ENCODE results near the gene TUBA4A. TPM values are rescaled to one million over a fixed set of nuclear protein-coding genes. Genes with fewer than 3 reads are reported as not detected.

The TUBA4A gene
- polyA plus RNA-seq, 1 donor from 2014 or later = not detected

DNA sequence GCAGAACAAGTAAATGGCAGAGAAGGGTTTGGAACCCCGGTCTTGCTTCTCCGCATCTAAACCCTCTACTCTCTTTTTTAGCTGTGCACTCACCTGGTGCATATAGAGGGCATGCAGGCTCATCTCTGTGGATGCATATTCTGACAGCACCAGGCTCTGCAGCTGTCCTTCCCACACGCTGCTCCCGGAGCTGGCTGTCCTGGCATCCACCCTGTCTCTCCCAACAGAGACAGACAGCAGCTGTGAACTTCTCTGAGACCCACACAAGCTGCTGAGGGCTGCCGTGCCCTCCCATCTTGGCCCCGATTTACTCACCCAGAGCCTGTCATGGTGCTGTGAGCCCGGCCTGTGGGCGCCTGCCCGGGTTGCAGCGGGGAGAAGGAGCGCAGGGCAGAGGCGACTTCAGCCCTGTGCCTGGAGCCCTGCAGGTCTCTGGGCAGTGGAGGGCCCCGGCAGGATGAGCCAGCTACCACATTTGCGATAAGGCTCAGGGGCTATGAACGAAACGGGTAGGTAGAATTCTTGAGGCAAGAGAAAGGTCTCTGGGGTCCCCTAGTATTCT is 31.7 kb downstream of the TUBA4A start:
- TF ChIP-seq, protein P1, sequence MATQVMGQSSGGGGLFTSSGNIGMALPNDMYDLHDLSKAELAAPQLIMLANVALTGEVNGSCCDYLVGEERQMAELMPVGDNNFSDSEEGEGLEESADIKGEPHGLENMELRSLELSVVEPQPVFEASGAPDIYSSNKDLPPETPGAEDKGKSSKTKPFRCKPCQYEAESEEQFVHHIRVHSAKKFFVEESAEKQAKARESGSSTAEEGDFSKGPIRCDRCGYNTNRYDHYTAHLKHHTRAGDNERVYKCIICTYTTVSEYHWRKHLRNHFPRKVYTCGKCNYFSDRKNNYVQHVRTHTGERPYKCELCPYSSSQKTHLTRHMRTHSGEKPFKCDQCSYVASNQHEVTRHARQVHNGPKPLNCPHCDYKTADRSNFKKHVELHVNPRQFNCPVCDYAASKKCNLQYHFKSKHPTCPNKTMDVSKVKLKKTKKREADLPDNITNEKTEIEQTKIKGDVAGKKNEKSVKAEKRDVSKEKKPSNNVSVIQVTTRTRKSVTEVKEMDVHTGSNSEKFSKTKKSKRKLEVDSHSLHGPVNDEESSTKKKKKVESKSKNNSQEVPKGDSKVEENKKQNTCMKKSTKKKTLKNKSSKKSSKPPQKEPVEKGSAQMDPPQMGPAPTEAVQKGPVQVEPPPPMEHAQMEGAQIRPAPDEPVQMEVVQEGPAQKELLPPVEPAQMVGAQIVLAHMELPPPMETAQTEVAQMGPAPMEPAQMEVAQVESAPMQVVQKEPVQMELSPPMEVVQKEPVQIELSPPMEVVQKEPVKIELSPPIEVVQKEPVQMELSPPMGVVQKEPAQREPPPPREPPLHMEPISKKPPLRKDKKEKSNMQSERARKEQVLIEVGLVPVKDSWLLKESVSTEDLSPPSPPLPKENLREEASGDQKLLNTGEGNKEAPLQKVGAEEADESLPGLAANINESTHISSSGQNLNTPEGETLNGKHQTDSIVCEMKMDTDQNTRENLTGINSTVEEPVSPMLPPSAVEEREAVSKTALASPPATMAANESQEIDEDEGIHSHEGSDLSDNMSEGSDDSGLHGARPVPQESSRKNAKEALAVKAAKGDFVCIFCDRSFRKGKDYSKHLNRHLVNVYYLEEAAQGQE (IDR thresholded peaks at IDR 0.05; ENCODE audit: borderline replicate concordance) = no peak
- TF ChIP-seq RAD21 (conservative IDR thresholded peaks at IDR 0.05) = no peak
- TF ChIP-seq EZH2 (IDR thresholded peaks at IDR 0.05; ENCODE audit: borderline replicate concordance, insufficient read depth, low read length, poor library complexity, severe bottlenecking) = no peak
- TF ChIP-seq EP300 (conservative IDR thresholded peaks at IDR 0.05; ENCODE audit: poor library complexity, severe bottlenecking) = no peak
- TF ChIP-seq, protein P2, sequence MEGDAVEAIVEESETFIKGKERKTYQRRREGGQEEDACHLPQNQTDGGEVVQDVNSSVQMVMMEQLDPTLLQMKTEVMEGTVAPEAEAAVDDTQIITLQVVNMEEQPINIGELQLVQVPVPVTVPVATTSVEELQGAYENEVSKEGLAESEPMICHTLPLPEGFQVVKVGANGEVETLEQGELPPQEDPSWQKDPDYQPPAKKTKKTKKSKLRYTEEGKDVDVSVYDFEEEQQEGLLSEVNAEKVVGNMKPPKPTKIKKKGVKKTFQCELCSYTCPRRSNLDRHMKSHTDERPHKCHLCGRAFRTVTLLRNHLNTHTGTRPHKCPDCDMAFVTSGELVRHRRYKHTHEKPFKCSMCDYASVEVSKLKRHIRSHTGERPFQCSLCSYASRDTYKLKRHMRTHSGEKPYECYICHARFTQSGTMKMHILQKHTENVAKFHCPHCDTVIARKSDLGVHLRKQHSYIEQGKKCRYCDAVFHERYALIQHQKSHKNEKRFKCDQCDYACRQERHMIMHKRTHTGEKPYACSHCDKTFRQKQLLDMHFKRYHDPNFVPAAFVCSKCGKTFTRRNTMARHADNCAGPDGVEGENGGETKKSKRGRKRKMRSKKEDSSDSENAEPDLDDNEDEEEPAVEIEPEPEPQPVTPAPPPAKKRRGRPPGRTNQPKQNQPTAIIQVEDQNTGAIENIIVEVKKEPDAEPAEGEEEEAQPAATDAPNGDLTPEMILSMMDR (IDR thresholded peaks at IDR 0.05; ENCODE audit: poor library complexity, severe bottlenecking) = no peak
- no peak for TF ChIP-seq POLR2AphosphoS5 (IDR thresholded peaks at IDR 0.05)
- no peak for TF ChIP-seq MXI1 (conservative IDR thresholded peaks at IDR 0.05; ENCODE audit: poor library complexity, severe bottlenecking)
- TF ChIP-seq SMC3 (conservative IDR thresholded peaks at IDR 0.05; ENCODE audit: poor library complexity) = no peak
- TF ChIP-seq TAF1 (IDR thresholded peaks at IDR 0.05; ENCODE audit: low read depth) = no peak
- Histone ChIP-seq H3K9me3 (ENCODE audit: low read length) (no peaks in the 10 kb centered on the region), H3K36me3 (ENCODE audit: insufficient read depth, low read length) (no peaks in the 10 kb centered on the region)

GRCh38 chr2:219220652-219221402 is 32.9 kb downstream of the TUBA4A start:
- no peaks in the 10 kb centered on the region for H3K9me3 ChIP-seq (ENCODE audit: low read length)
- no peaks in the 10 kb centered on the region for H3K9me2 ChIP-seq (ENCODE audit: insufficient read depth, low read length)
- H3K4me2 ChIP-seq (ENCODE audit: low read length) = no peak overlapping the region
- no peak overlapping the region for H3K4me3 ChIP-seq (ENCODE audit: low read length)
- no peaks in the 10 kb centered on the region for H3F3A ChIP-seq (ENCODE audit: insufficient read depth, low read length, poor library complexity, severe bottlenecking)
- H4K20me1 ChIP-seq (ENCODE audit: insufficient read depth) = no peaks in the 10 kb centered on the region
- H3K36me3 ChIP-seq (ENCODE audit: insufficient read depth, low read length) = no peaks in the 10 kb centered on the region
- TF ChIP-seq, protein P1 (IDR thresholded peaks at IDR 0.05; ENCODE audit: borderline replicate concordance) = no peak
- no peak for TF ChIP-seq POLR2AphosphoS5 (IDR thresholded peaks at IDR 0.05)
- TF ChIP-seq SMC3 (conservative IDR thresholded peaks at IDR 0.05; ENCODE audit: poor library complexity) = no peak
- no peak for TF ChIP-seq MXI1 (conservative IDR thresholded peaks at IDR 0.05; ENCODE audit: poor library complexity, severe bottlenecking)
- no peak for TF ChIP-seq EZH2 (IDR thresholded peaks at IDR 0.05; ENCODE audit: borderline replicate concordance, insufficient read depth, low read length, poor library complexity, severe bottlenecking)
- TF ChIP-seq EP300 (conservative IDR thresholded peaks at IDR 0.05; ENCODE audit: poor library complexity, severe bottlenecking) = no peak
- TF ChIP-seq, protein P2 (IDR thresholded peaks at IDR 0.05; ENCODE audit: poor library complexity, severe bottlenecking) = no peak
- TF ChIP-seq RAD21 (conservative IDR thresholded peaks at IDR 0.05) = no peak
- no peak for TF ChIP-seq TAF1 (IDR thresholded peaks at IDR 0.05; ENCODE audit: low read depth)
- no peaks in the 10 kb centered on the region for H3K79me2 ChIP-seq (replicated peaks; ENCODE audit: insufficient read depth, low read length)
- H2AFZ ChIP-seq (ENCODE audit: low read depth, low read length) = no peak overlapping the region
- no peak overlapping the region for H3K9ac ChIP-seq (ENCODE audit: low read length)
- no peak overlapping the region for H3K27ac ChIP-seq (ENCODE audit: low read length)
- H3K27me3 ChIP-seq (ENCODE audit: insufficient read depth, low read depth, low read length) = no peaks in the 10 kb centered on the region

More for the DNA sequence above, 31.7 kb downstream of the TUBA4A start:
- Histone ChIP-seq H3K27me3 (ENCODE audit: insufficient read depth, low read depth, low read length) (no peaks in the 10 kb centered on the region), H3K9me2 (ENCODE audit: insufficient read depth, low read length) (no peaks in the 10 kb centered on the region), H3F3A (ENCODE audit: insufficient read depth, low read length, poor library complexity, severe bottlenecking) (no peaks in the 10 kb centered on the region), H3K9ac (ENCODE audit: low read length) (no peak overlapping the region), H4K20me1 (ENCODE audit: insufficient read depth) (no peaks in the 10 kb centered on the region), H3K27ac (ENCODE audit: low read length) (no peak overlapping the region), H3K4me2 (ENCODE audit: low read length) (no peak overlapping the region), H2AFZ (ENCODE audit: low read depth, low read length) (no peak overlapping the region), H3K79me2 (replicated peaks; ENCODE audit: insufficient read depth, low read length) (no peaks in the 10 kb centered on the region), H3K4me3 (ENCODE audit: low read length) (no peak overlapping the region)

All from neural cell (in vitro differentiated cells).